Endothelial cell of umbilical vein (primary cell): ENCODE results near the gene PRDM2. TPM values are rescaled to one million over a fixed set of nuclear protein-coding genes. Genes with fewer than 3 reads are reported as not detected.

Experiments used
- BruUV-seq: library from RNA; stranded (reverse); fragments of 400-500 nt; replicated peaks from 2 replicates; lab custom pipeline; 2021; lab: Mats Ljungman, UMichigan
- CTCF ChIA-PET: fragments of 300-600, 350-600 bp; sonication (Branson Sonifier 250); formaldehyde crosslinking; loops from one replicate; lab custom pipeline; 2021; ENCODE audit warnings: antibody characterized with exemption, inconsistent platforms; lab: Charles Lee
- POLR2A ChIA-PET: fragments of 300-600, 350-600 bp; sonication (Branson Sonifier 250); formaldehyde crosslinking; loops from one replicate; lab custom pipeline; 2021; ENCODE audit warnings: antibody characterized with exemption, inconsistent platforms; lab: Charles Lee
- DNase-seq: peaks from one replicate; pipeline ENCODE4 v3.0.0-alpha.2; 2011; ENCODE audit warnings: low read depth, low spot score
- FAIRE-seq: peaks from 2 replicates; lab custom pipeline; 2011; peaks lifted over from hg19 to GRCh38; lab: Jason Lieb, UNC
- H2AFZ ChIP-seq: 2 replicates; pipeline ENCODE4 v1.6.0; 2012; ENCODE audit warnings: low read depth, low read length, control low read depth, inconsistent platforms
- H3K27ac ChIP-seq: 2 replicates; pipeline ENCODE4 v1.5.1; 2011; ENCODE audit warnings: low read depth, mild to moderate bottlenecking, control low read depth, low read length, moderate library complexity; ENCODE audit not compliant: insufficient read depth
- H3K27me3 ChIP-seq, 2 experiments: 2 replicates each; pipeline versions ENCODE4 v1.6.0 to v1.6.1; 2011; ENCODE audit warnings: low read length in 2 of 2, mixed read lengths in 1 of 2; ENCODE audit not compliant: control insufficient read depth in 2 of 2, insufficient read depth in 2 of 2
- H3K36me3 ChIP-seq, 2 experiments: 2 replicates in 1 of 2; 3 replicates in 1 of 2; pipeline ENCODE4 v1.5.1; 2011; ENCODE audit warnings: low read length in 2 of 2, mild to moderate bottlenecking in 1 of 2, moderate library complexity in 1 of 2; ENCODE audit not compliant: control insufficient read depth in 2 of 2, insufficient read depth in 2 of 2; ENCODE audit errors: extremely low read depth in 1 of 2
- H3K4me1 ChIP-seq: 3 replicates; pipeline ENCODE4 v1.5.1; 2011; ENCODE audit warnings: mild to moderate bottlenecking, low read length; ENCODE audit not compliant: control insufficient read depth, insufficient read depth; ENCODE audit errors: extremely low read depth
- H3K4me2 ChIP-seq: 2 replicates; pipeline ENCODE4 v1.6.1; 2011; ENCODE audit warnings: low read length, control low read depth, mixed read lengths; ENCODE audit not compliant: insufficient read depth
- H3K4me3 ChIP-seq, 3 experiments: fragments of 200-600 bp in 1 of 3; sonication (generic), shearing (Covaris generic) in 1 of 3; replicated peaks in 1 of 3; 2 replicates each; pipeline ENCODE4 v1.5.1; 2011 to 2016; ENCODE audit warnings: control low read depth in 3 of 3, low read length in 3 of 3, mild to moderate bottlenecking in 2 of 3, inconsistent platforms in 1 of 3, low read depth in 1 of 3, moderate library complexity in 1 of 3; ENCODE audit not compliant: insufficient read depth in 1 of 3
- H3K79me2 ChIP-seq: 2 replicates; pipeline ENCODE4 v1.6.0; 2012; ENCODE audit warnings: low read length, inconsistent platforms; ENCODE audit not compliant: control insufficient read depth, insufficient read depth
- H3K9ac ChIP-seq: replicated peaks from 2 replicates; pipeline ENCODE3; 2011; ENCODE audit warnings: low read length, control low read depth; ENCODE audit not compliant: insufficient read depth; ENCODE audit errors: extremely low read depth
- H3K9me1 ChIP-seq: replicated peaks from 3 replicates; pipeline ENCODE4 v1.6.0; 2011; ENCODE audit warnings: mild to moderate bottlenecking, low read length; ENCODE audit not compliant: control insufficient read depth, insufficient read depth; ENCODE audit errors: extremely low read depth
- H3K9me3 ChIP-seq: replicated peaks from 2 replicates; pipeline ENCODE4 v1.5.1; 2012; ENCODE audit warnings: low read length, inconsistent platforms; ENCODE audit not compliant: control insufficient read depth, insufficient read depth
- H4K20me1 ChIP-seq: replicated peaks from 2 replicates; pipeline ENCODE3; 2011; ENCODE audit warnings: mild to moderate bottlenecking, low read length; ENCODE audit not compliant: control insufficient read depth, insufficient read depth; ENCODE audit errors: extremely low read depth
- CTCF ChIP-seq, 2 donors: IDR thresholded peaks; 1 replicate in 1 of 2; 2 replicates in 1 of 2; pipeline ENCODE4 v1.5.1; 2011; ENCODE audit warnings: low read length in 2 of 2, mild to moderate bottlenecking in 2 of 2, moderate library complexity in 2 of 2, control low read depth in 1 of 2, inconsistent platforms in 1 of 2, low read depth in 1 of 2; ENCODE audit not compliant: insufficient read depth in 1 of 2; ENCODE audit errors: extremely low read depth in 1 of 2
- EZH2 ChIP-seq: IDR thresholded peaks from 2 replicates; pipeline ENCODE4 v1.6.1; 2012; ENCODE audit warnings: borderline replicate concordance, low read depth, mild to moderate bottlenecking, moderate library complexity, low read length, inconsistent platforms; ENCODE audit not compliant: severe bottlenecking
- FOS ChIP-seq: IDR thresholded peaks from 2 replicates; pipeline ENCODE4 v1.6.1; 2011; ENCODE audit warnings: mild to moderate bottlenecking, low read length, moderate library complexity, borderline replicate concordance; ENCODE audit not compliant: insufficient read depth
- GATA2 ChIP-seq: IDR thresholded peaks from 2 replicates; pipeline ENCODE4 v1.7.0; 2011; ENCODE audit warnings: low read depth, mild to moderate bottlenecking, moderate library complexity, mixed read lengths, low read length; ENCODE audit not compliant: insufficient read length, insufficient read depth
- JUN ChIP-seq: IDR thresholded peaks from 2 replicates; pipeline ENCODE4 v1.6.1; 2011; ENCODE audit warnings: borderline replicate concordance, low read depth; ENCODE audit not compliant: insufficient read length, insufficient read depth
- MAX ChIP-seq: IDR thresholded peaks from 2 replicates; pipeline ENCODE4 v1.6.1; 2011; ENCODE audit not compliant: insufficient read depth, insufficient read length
- MYC ChIP-seq: IDR thresholded peaks from one replicate; pipeline ENCODE4 v1.6.1; 2011; ENCODE audit warnings: mild to moderate bottlenecking, low read depth, low read length
- POLR2A ChIP-seq: IDR thresholded peaks from 2 replicates; pipeline ENCODE4 v1.6.1; 2012; ENCODE audit warnings: low read depth, mild to moderate bottlenecking, control low read depth, low read length
- POLR2AphosphoS5 ChIP-seq: IDR thresholded peaks from 2 replicates; pipeline ENCODE4 v1.6.1; 2012; ENCODE audit warnings: low read depth, mild to moderate bottlenecking, control low read depth, low read length, moderate library complexity; ENCODE audit not compliant: insufficient read depth
- dilution Hi-C: fragments of 300-500 bp; cut with MboI; formaldehyde crosslinking; loops from one replicate; pipeline ENCODE4 v1.15.0; 2019; ENCODE audit warnings: low sequenced_read_pairs; ENCODE audit not compliant: extremely low pct_ligation_motif_present
- intact Hi-C: fragments of 100-400 bp; cut with micrococcal nuclease; formaldehyde crosslinking; loops from one replicate; pipeline ENCODE4 v1.10.0; 2022
- polyA plus RNA-seq, 4 experiments: library from polyadenylated mRNA; depleted of rRNA in 3 of 4; stranded (reverse) in 3 of 4; unstranded in 1 of 4; fragments of >200 nt; gene quantifications; 2 replicates each; pipeline versions ENCODE4 v1.2.1 to v1.2.3, GENCODE V29; 2011 to 2012; ENCODE audit warnings: missing spikeins in 1 of 4
- total RNA-seq: library from RNA; stranded (reverse); gene quantifications from 2 replicates; pipeline ENCODE4 v1.2.3, GENCODE V29; 2021

The PRDM2 gene
- total and polyA plus RNA-seq, 2 donors (not counting 3 experiments of a cell fraction or from before 2014, with no cell fraction given), result 11.3 to 35.7 TPM

- Histone ChIP-seq H2AFZ (no peak overlapping the region), H3K9me1 (no peaks in the 10 kb centered on the region), H4K20me1 (no peaks in the 10 kb centered on the region), H3K27ac (no peak overlapping the region), H3K4me2 (no peak overlapping the region), H3K9ac (no peak overlapping the region), H3K4me1 (no peaks in the 10 kb centered on the region), H3K4me3 (no peak overlapping the region), H3K27me3 (no peaks in the 10 kb centered on the region), H3K79me2 (no peaks in the 10 kb centered on the region), H3K36me3 (no peaks in the 10 kb centered on the region), H3K9me3 (no peaks in the 10 kb centered on the region)
- no peak for TF ChIP-seq MYC
- TF ChIP-seq JUN, result no peak
- TF ChIP-seq FOS, result no peak
- no peak for TF ChIP-seq POLR2AphosphoS5
- no peak for TF ChIP-seq GATA2
- no peak for TF ChIP-seq CTCF (IDR thresholded peaks at IDR 0.05; ENCODE audit: extremely low read depth in 1 of 2, insufficient read depth in 1 of 2, low read depth in 1 of 2, low read length in 2 of 2)
- no peak for TF ChIP-seq MAX
- TF ChIP-seq POLR2A, result no peak
- no peak for TF ChIP-seq EZH2
- ChIA-PET CTCF (interaction anchor here (1.7 kb wide), 1 partner anchor 11 kb away, joined by 3 read pairs; no protein-coding TSS in a partner anchor), POLR2A (no interaction called here)
- dilution Hi-C loops, result no loop called here
- DNase-seq (no peak), FAIRE-seq (no peak)
- intact Hi-C loops, result no loop called here
- BruUV-seq, result no TSS peak
Observed at GRCh38 chr1:13737398-13737797, 37.4 kb downstream of the PRDM2 start.
